Activated CD4-positive, alpha-beta T cell treated with anti-CD3 and anti-CD28 coated beads, Interleukin-2, amount 50 U/mL, for 24 hours (primary cell): ENCODE results near the gene CEACAM7.
A peak's percentile ranks its signal among the peaks of the same experiment; 100 is the strongest.
"Not testable (repeated sequence)": the region's sequence is repeated elsewhere in the genome, so short reads cannot be mapped to it uniquely, and the experiment has no call there.

Source experiments
- DNase-seq, 2 donors: peaks; one replicate each; pipeline ENCODE4 v3.0.0-alpha.2; 2020; ENCODE audit warnings: low read depth in 1 of 2, low spot score in 1 of 2

Gene CEACAM7

GRCh38 chr19:41688098-41688497 lies at the start of gene CEACAM7:
TSS of gene CEACAM7 (minus strand) at chr19:41688270. CDS start at chr19:41688165, 105 bp downstream.
- no peak for DNase-seq

- DNase-seq: no peak
Observed at GRCh38 chr19:41735071-41735600, 47.1 kb upstream of the CEACAM7 start.

- no peak for DNase-seq
Observed at GRCh38 chr19:41734585-41734984, 46.5 kb upstream of the CEACAM7 start.

GRCh38 chr19:41734156-41734555 lies 46.1 kb upstream of the CEACAM7 start:
- no peak for DNase-seq

GRCh38 chr19:41726493-41726892 lies 38.4 kb upstream of the CEACAM7 start:
- DNase-seq: no peak

- DNase-seq: no peak
Observed at GRCh38 chr19:41720103-41720502, 32.0 kb upstream of the CEACAM7 start.

- no peak for DNase-seq
Observed at GRCh38 chr19:41718761-41719160, 30.7 kb upstream of the CEACAM7 start.

GRCh38 chr19:41714598-41714997 lies 26.5 kb upstream of the CEACAM7 start:
- DNase-seq: no peak

GRCh38 chr19:41711376-41712261 lies 23.5 kb upstream of the CEACAM7 start:
- no peak for DNase-seq

- DNase-seq: no peak
Observed at GRCh38 chr19:41709951-41710645, 22.0 kb upstream of the CEACAM7 start.

GRCh38 chr19:41709516-41709915 lies 21.4 kb upstream of the CEACAM7 start:
- not testable (repeated sequence) for DNase-seq

- no peak for DNase-seq
Observed at GRCh38 chr19:41708481-41708880, 20.4 kb upstream of the CEACAM7 start, which contains the start of gene CEACAM5. TSS of gene CEACAM5 (plus strand) at chr19:41708626. CDS start at chr19:41708732, 106 bp downstream.

GRCh38 chr19:41707871-41708371 lies 19.9 kb upstream of the CEACAM7 start:
- no peak for DNase-seq

- DNase-seq: no peak
Observed at GRCh38 chr19:41707502-41707812, 19.4 kb upstream of the CEACAM7 start.

GRCh38 chr19:41706741-41707501 lies 18.9 kb upstream of the CEACAM7 start:
- DNase-seq: peak; percentile 52 to 56

- DNase-seq: no peak
Observed at GRCh38 chr19:41705393-41706174, 17.5 kb upstream of the CEACAM7 start.

GRCh38 chr19:41703602-41704293 lies 15.7 kb upstream of the CEACAM7 start:
- DNase-seq: no peak

- no peak for DNase-seq
Observed at GRCh38 chr19:41702171-41702651, 14.1 kb upstream of the CEACAM7 start.

GRCh38 chr19:41701401-41702075 lies 13.5 kb upstream of the CEACAM7 start:
- DNase-seq: no peak
